HG02798 (cell line): ENCODE measurements around the gene ZNF518B.

Experiments
- ATAC-seq: cut with Tn5 transposase; IDR thresholded peaks from one replicate; pipeline ENCODE4 v1.9.1; 2021; ENCODE audit warnings: mild to moderate bottlenecking; ENCODE audit not compliant: unreplicated experiment, poor library complexity

ZNF518B gene

GRCh38 chr4:10457255-10457801 lies at the start of gene ZNF518B:
ZNF518B (minus strand) TSS chr4:10457426; CDS start chr4:10446328, 11,098 bp downstream.
- peak; percentile 86 for ATAC-seq

DNA sequence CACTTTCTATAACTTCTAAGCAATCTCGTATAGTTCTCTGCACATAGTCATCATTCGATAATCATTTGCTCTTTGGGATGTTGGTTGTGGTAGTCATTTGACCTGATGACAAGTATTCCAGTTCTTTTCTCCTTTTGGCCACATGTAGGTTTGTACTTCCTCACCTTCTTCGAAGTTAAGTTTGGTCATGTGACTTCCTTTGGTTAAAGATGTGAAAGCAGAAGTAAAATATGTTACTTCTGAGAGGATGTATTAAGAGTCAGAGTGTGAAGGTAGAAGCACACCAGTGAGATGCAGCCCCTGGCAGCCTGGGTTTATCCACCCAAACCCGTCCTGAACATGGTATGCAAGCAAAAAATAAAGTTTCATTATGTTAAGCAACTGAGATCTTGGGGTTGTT lies 48.9 kb upstream of the ZNF518B start:
- no peak for ATAC-seq

DNA sequence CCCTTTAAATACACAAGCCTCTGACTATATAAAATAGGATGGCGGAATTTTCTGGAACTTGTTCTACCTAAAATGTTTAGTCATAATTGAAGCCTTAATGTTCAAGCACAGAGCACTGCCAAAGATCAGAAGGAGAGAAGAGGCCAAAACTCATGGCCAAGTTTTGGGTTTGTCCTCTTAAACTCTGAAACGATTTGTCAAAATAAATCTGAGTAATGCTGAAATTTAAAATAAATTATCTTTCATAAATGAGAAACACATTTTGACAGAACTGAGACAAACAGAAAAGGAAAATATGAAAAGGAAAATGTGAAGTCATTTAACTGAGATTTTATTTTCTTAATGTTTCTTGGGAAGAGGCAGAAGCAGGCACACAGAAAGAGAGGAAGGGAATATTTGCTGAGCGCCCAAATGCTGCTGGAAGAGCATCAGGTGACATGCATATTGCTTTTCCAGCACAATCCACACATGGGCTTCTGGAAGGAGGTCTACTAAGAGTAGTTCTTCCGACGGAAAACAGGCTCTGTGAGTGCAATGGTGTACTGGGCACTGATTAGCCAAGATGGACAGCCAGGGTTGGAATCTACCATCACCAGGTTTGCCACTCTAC lies 47.4 kb upstream of the ZNF518B start:
- ATAC-seq = no peak

DNA sequence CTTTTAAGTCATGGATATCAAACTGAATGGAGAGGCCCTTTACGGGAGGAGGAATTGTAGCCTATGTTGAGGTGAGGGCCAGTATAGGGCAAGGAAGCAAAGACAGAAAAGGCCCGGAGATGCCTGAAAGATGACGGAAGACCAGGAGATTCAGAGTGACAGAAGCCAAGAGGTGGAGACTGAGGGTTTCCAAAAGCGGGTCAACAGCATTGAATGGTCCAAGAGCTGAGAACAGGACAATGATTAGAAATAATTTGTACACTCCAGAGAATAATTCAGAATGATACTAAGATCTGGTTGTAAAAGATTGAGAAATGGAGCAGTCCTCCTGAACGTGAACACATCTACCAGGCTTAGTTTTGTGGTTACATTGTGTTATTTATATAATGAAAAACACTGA lies 45.5 kb upstream of the ZNF518B start:
- ATAC-seq = no peak

DNA sequence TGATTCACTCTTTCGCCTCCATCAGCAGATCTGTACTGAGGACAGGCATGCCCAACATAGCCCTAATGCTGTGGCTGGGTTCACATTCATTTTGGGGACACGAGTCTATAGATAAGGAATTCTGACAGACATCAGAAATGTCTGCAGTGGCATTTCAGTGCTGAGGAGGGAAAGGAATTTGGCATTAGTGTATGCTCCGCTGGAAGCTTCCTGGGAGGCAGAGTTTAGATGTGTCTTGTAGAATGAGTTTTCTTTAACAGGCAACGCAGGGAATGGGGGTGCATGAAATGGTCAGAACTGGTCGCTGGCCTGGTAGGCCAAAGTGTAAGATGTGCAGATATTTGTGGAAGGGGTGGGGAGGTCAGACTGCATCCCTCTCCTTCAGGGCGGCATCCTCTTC lies 43.5 kb upstream of the ZNF518B start:
- no peak for ATAC-seq

GRCh38 chr4:10496200-10496599 lies 39.0 kb upstream of the ZNF518B start:
- ATAC-seq = no peak

DNA sequence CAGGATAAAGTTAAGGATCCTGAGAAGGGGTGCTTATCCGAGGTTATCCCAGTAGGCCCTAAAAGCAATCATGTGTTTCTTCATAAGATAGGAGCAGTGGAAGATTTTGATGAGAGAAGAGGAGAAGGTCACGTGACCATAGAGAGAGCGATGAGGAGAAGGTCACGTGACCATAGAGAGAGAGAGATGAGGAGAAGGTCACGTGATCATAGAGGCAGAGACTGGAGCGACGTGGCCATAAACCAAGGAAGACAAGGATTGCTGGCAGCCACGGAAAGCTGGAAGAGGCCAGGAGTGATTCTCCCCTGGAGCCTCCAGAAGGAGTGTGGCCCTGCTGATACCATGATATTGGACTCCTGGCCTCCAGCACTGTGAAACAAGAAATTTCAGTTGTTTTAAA lies 38.4 kb upstream of the ZNF518B start:
- no peak for ATAC-seq

GRCh38 chr4:10492464-10492863 lies 35.2 kb upstream of the ZNF518B start:
- no peak for ATAC-seq

DNA sequence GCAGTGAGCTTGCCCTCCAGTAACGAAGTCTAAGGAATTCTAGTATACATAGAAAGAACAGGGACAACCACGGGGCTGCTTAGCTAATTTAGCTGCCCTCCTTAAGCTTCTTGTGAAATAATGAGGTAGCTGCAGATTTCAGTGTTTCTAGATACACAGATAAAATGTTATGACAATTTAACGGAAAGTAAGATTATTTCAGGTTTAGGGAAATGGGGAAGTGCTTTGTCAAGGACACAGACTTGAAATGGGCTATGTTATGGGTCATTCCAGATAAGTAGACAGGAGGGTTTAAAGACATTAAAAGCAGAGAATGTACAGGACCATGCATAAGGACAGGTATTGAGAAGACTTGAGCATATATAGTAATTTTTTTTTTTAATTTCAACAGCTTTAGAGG lies 34.2 kb upstream of the ZNF518B start:
- no peak for ATAC-seq

DNA sequence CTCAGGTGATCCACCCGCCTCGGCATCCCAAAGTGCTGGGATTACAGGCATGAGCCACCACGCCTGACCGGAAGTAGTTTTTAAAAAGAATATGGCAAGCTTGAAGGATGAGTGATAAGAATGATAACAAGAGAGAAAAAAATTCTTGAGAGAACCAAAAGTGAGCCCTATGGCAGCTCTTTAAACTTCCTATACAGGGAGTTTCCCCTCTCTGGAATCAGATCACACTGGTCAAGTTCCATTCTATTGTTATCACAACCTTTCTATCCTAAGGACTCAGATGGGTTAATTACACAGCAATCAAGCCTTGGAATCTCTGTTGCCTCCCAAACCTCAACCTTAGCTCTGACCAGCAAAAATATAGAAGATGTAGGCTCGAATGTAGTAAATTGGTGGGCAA lies 33.8 kb upstream of the ZNF518B start:
- no peak for ATAC-seq

GRCh38 chr4:10482913-10483312 lies 25.7 kb upstream of the ZNF518B start:
- ATAC-seq = no peak

DNA sequence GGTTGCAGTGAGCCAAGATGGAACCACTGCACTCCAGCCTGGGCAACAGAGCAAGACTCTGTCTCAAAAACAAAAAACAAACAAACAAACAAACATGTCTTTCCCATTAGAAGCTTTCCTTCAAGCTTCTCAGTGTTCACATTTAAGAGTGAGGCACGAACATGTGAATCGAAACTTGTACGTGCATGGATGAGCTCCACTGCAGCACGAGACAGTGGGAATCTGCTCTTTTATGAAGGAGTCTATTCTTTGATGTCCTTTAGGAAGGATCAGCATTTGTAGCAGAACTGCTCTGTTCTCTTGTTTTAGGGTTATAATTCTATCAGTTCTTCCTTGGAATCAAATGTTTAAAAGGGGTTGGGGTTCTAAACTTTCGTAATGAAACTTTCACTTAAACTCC lies 23.4 kb upstream of the ZNF518B start:
- no peak for ATAC-seq

- no peak for ATAC-seq
These were observed 21.4 kb upstream of the ZNF518B start for GRCh38 chr4:10478621-10479020.

GRCh38 chr4:10470505-10470904 lies 13.3 kb upstream of the ZNF518B start:
- ATAC-seq = no peak

- no peak for ATAC-seq
These were observed 8.9 kb upstream of the ZNF518B start for GRCh38 chr4:10466161-10466560.

DNA sequence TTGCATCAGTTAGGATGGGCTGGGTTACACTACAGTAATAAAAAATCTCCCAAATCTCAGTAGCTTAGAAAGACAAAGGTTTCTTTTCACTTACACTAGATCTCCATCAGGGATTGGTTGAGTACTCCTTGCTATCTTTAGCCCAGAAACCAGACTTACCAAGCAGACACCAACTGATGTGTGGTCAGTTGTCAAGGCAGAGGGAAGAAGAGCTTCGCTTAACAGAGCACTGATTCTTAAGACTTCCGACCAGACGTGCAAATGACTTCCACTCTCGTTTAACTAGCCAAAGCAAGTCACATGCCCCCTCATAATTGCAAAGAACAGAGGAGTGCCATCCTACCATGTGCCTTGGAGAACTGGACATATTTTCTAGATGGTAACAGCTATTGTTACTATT lies 5.7 kb upstream of the ZNF518B start:
- no peak for ATAC-seq

DNA sequence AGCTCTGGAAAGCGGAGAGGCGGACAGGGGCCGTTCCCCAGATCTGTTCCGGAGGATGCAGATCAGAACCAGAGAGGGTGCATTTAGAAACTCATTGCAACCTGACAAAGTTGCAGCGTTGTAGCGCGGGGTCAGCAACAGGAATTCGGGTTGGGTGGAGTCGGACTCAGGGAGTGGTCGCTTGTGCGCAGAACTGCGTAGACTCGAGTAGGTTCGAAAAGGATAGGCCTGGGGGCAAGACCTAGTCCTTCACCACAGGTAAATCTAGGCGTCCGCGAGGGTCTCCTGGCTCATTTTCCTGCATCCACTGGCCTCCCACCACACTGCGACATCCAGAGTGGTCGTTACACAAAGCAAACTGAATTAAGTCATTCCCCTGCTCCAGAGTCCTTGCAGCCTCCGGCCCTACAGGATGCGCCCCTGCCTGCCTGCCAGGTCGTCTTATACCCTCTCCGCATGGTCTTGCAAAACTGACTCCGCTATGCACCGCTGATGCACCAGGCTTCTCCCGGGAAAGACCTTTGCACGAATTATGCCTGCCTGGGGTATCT lies 4.7 kb upstream of the ZNF518B start:
- no peak for ATAC-seq

DNA sequence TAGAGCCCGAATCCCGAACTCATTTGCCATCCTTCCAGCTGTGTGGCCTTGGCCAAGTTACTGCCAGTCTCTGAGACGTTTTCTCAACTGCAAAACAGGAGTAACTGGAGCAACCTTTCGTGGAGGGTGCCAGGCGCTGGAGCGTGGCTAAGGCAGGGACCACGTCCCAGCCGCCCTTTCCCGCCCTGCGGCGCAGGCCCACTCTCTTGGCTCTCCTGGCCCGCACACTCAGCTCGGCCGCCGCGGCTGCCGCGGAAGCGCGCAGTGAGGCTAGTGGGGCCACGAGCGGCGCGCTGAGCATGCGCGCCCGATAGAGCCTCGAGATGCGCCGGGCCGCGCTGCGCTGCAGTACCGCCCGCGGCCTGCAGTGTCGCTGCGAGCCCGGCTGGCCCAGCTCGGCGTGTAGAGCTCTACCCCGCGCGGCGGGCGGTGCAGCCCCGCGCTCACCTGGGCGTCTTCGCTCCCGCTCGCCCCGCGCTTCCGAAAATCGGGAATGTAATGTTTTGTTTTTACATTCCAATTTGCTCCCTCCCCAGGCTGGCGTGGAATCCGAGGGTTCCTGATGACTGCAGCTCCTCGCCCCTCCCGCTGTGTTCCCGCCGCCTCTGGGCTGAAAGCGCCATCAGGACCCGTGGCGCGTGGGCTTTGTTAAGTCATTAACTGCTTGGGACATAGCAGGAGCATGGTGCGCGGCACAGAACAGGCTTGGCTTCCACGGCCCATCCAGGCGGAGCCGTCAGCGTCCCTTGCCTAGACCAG lies 4.0 kb upstream of the ZNF518B start:
- ATAC-seq = peak; percentile 76

GRCh38 chr4:10460313-10461047 lies 3.3 kb upstream of the ZNF518B start:
- ATAC-seq = no peak

DNA sequence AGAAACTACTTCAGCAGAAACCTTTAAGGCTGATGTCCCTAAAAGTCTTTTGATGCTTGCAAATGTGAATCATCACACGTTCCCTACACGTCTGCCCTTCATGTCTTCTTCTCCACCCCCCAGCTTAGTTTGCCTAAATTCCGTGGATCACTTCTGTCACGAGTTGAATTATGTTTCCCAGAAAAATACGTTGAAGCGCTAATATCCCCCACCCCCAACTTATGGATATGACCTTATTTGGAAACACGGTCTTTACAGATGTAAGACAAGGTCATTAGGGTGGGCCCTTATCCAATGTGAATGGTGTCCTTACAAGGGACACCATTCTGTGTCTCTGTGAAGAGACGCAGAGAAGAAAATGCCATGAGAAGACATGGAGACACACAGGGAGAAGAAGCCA lies 2.1 kb upstream of the ZNF518B start:
- no peak for ATAC-seq

- no peak for ATAC-seq
These were observed 951 bp upstream of the ZNF518B start for GRCh38 chr4:10458177-10458576.
